ENCODE results near the gene ANKZF1. TPM values are rescaled to one million over a fixed set of nuclear protein-coding genes. Genes with fewer than 3 reads are reported as not detected.
A peak's percentile ranks its signal among the peaks of the same experiment; 100 is the strongest.

ANKZF1 gene
- total and polyA plus RNA-seq, 10 of the 15 experiments (the other 5 are each of a cell fraction or from before 2014, with no cell fraction given) = 3.1 to 104 (median 35.0) TPM

GRCh38 chr2:219205981-219206327 is 23.7 kb upstream of the ANKZF1 start:
- BruUV-seq (replicated peaks) = no TSS peak

More at GRCh38 chr2:219205981-219206327, 23.7 kb upstream of the ANKZF1 start:
- TF ChIP-seq, protein P1, sequence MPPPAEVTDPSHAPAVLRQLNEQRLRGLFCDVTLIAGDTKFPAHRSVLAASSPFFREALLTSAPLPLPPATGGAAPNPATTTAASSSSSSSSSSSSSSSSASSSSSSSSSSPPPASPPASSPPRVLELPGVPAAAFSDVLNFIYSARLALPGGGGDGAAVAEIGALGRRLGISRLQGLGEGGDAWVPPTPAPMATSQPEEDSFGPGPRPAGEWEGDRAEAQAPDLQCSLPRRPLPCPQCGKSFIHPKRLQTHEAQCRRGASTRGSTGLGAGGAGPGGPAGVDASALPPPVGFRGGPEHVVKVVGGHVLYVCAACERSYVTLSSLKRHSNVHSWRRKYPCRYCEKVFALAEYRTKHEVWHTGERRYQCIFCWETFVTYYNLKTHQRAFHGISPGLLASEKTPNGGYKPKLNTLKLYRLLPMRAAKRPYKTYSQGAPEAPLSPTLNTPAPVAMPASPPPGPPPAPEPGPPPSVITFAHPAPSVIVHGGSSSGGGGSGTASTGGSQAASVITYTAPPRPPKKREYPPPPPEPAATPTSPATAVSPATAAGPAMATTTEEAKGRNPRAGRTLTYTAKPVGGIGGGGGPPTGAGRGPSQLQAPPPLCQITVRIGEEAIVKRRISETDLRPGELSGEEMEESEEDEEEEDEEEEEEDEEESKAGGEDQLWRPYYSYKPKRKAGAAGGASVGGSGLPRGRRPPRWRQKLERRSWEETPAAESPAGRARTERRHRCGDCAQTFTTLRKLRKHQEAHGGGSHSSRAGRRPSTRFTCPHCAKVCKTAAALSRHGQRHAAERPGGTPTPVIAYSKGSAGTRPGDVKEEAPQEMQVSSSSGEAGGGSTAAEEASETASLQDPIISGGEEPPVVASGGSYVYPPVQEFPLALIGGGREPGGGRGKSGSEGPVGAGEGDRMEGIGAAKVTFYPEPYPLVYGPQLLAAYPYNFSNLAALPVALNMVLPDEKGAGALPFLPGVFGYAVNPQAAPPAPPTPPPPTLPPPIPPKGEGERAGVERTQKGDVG (CRISPR knock-in tag; IDR thresholded peaks at IDR 0.05) = no peak
- TF ChIP-seq RAD51 (IDR thresholded peaks at IDR 0.05) (no peak), ZNF24 (IDR thresholded peaks at IDR 0.05) (no peak), KLF5 (IDR thresholded peaks at IDR 0.05; ENCODE audit: partially characterized antibody) (no peak), CREM (IDR thresholded peaks at IDR 0.05; ENCODE audit: low read depth) (no peak), LARP7 (IDR thresholded peaks at IDR 0.05) (no peak), MEF2B (IDR thresholded peaks at IDR 0.05; ENCODE audit: partially characterized antibody, poor library complexity, severe bottlenecking) (no peak), NFIC (IDR thresholded peaks at IDR 0.05; ENCODE audit: low read depth, low read length) (no peak), CHD1 (IDR thresholded peaks at IDR 0.05; ENCODE audit: low read depth, low read length) (no peak), SREBF2 (IDR thresholded peaks at IDR 0.05; ENCODE audit: low read length) (no peak), IRF4 (IDR thresholded peaks at IDR 0.05; ENCODE audit: low read depth, low read length) (no peak)
- Histone ChIP-seq H3K36me3 (ENCODE audit: control insufficient read depth in 2 of 2, insufficient read depth in 2 of 2, low read length in 1 of 2) (peaks cover 0 to 4% of the 10 kb centered on the region in 2 experiments; a peak in 1 of 4 replicates), H3K27ac (ENCODE audit: control insufficient read depth, insufficient read depth) (peak overlapping the region; percentile 69), H3K9ac (ENCODE audit: control insufficient read depth, insufficient read depth, low read length) (peak overlapping the region; percentile 67), H3K4me3 (peak overlapping the region; percentile 50), H3K4me2 (ENCODE audit: control insufficient read depth, insufficient read depth) (peak overlapping the region; percentile 84), H3K27me3 (replicated peaks in 1 of 2; ENCODE audit: control insufficient read depth in 2 of 2, insufficient read depth in 2 of 2, low read length in 1 of 2) (no peaks in the 10 kb centered on the region), H3K4me1 (ENCODE audit: control insufficient read depth, insufficient read depth, low read length) (peaks cover 8% of the 10 kb centered on the region), H2AFZ (ENCODE audit: control insufficient read depth, low read depth, low read length) (peak overlapping the region; percentile 96), H3K9me3 (replicated peaks; ENCODE audit: control insufficient read depth, insufficient read depth, low read length) (no peaks in the 10 kb centered on the region), H4K20me1 (ENCODE audit: control insufficient read depth, insufficient read depth) (no peaks in the 10 kb centered on the region), H3K79me2 (ENCODE audit: control insufficient read depth, insufficient read depth, low read length) (no peaks in the 10 kb centered on the region; the same call in 1 of the 2 replicates)
- no peak for FAIRE-seq
- in situ Hi-C loops (cut with MboI) = loop anchor here (5.0 kb wide), 1 partner anchor 34 kb away; the partner anchor contains the start of gene SLC23A3
- RAD21 ChIA-PET (ENCODE audit: unreplicated experiment) = interaction anchor here (0.7 to 2.9 kb wide), 14 partner anchors 9 to 88 kb away, joined by 3 to 21 read pairs (median 6); partner anchors contain the start of genes CNPPD1, DNAJB2, GLB1L and SLC23A3
- CTCF ChIA-PET = interaction anchor here (0.6 to 2.1 kb wide), 15 partner anchors 9 to 456 kb away, joined by 3 to 19 read pairs (median 4); partner anchors contain the start of genes ANKZF1, ATG9A, CNPPD1 and NHEJ1
- no peak for DNase-seq (ENCODE audit: low read depth, low spot score)
- SMC1A ChIA-PET (ENCODE audit: uncharacterized antibody, unreplicated experiment) = interaction anchor here (1.0 to 3.1 kb wide), 11 partner anchors 10 to 90 kb away, joined by 3 to 14 read pairs (median 6); partner anchors contain the start of genes ABCB6, CNPPD1 and SLC23A3
- ATAC-seq = no peak
- POLR2A ChIA-PET = interaction anchor here (0.6 to 4.0 kb wide), 19 partner anchors 11 to 634 kb away, joined by 3 to 47 read pairs (median 6); partner anchors contain the start of genes ANKZF1, ATG9A, CNPPD1 and DNPEP
- WGBS (ENCODE audit: insufficient coverage, insufficient replicate concordance, low lambda C conversion rate, missing lambda C conversion rate) = 16% methylated on average over 7 of the region's 7 CpGs
- intact Hi-C loops (cut with micrococcal nuclease; ENCODE audit: unreplicated experiment) = loop anchor here (2.0 to 5.0 kb wide), 2 partner anchors 29 to 71 kb away; partner anchors contain the start of genes CNPPD1 and DNAJB2
